Fibroblast of skin of scalp (primary cell): ENCODE results near the gene TRIM54.
"Not testable (repeated sequence)": the region's sequence is repeated elsewhere in the genome, so short reads cannot be mapped to it uniquely, and the experiment has no call there.

Experiments
- DNase-seq: peaks from one replicate; pipeline ENCODE4 v3.0.0-alpha.2; 2013

The TRIM54 gene

DNA sequence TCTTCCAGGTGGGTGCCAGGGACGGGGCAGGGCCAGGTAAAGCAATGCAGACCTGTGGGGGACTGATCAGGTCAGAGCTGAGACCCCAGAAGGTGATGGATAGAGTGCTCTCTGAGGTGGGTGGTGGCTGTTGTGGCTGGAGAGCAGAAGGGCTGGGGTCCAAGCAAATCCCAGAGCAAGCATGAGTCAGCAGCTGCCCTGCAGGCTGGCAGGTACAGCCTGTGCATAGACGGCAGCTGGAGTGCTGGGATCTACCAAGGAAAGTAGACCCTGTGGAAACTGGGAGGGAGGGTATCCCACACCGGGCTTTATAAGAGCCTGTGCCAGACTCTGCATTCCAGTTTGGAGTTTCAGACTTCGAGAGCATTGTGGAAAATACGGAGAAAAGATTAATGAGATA, 663 bp downstream of the TRIM54 start:
- no peak for DNase-seq

DNA sequence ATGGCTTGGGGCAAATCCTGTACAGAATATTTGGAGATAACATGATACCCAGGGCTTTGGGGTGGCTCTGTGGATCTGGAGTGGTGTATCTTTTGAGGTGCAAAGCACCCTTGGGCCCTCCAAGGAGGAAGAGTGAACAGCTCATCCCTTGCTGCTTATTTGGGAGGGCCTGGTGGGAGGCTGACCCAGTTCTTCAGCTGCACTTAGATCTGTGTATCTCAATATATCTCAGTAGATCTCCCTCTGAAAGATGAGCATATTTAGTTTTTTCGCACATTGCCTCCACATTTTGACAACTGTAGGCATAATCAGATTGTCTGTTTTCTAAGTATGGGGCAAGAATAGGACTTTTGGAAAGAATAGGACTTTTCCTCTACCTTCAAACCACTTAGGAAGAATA, 2.8 kb downstream of the TRIM54 start:
- no peak for DNase-seq

DNA sequence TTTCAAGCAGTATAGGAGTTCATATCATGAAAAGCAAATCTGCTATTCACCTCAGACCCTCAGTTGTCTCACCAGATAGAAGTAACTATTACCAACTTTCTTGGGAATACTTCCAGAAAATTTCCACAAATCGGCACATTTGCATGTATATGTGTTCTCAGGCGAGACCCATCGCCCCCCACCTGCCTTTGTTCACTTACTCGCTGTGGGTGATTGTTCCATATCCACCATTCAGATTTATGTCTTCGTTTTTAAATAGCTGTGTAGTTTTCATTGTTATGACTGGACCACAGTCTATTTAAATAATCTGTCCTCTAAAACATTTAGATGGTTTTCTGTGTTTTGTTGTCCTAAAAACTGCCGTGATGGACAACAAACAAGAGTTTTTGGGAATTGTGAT, 3.3 kb downstream of the TRIM54 start:
- DNase-seq: no peak

DNA sequence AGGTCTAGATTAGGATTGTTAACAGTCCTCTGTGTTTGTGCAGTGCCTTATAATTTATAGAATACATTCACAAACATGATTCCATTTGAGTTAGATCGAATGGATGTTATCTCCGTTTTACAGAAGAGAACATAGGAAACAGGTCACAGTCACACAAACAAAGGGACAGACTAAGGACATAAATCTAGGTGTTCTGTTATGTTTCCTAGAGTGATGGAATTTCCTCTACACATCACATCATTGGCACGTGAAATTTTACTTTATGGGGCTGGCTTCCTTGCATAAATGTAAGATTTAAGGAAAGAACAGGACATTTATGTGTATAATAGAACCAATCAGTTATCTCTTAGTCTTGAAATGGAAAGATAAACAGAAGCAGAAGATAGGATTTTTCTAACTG, 6.4 kb downstream of the TRIM54 start:
- no peak for DNase-seq

DNA sequence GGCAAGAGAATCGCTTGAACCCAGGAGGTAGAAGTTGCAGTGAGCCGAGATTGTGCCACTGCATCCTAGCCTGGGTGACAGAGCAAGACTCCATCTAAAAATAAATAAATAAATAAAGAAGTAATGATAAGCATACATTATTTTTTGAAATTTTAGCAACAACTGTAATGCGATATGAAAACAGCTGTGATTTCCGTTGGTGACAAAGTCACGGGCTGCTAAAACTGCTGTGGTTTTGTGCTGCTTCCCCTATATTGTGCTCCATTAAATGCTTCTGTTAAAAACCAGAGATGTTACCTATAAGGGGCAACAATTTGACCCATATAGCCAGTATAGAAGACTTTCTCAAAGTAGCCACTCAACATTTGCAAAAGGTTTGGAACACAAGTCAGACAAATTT, 8.3 kb downstream of the TRIM54 start:
- no peak for DNase-seq

DNA sequence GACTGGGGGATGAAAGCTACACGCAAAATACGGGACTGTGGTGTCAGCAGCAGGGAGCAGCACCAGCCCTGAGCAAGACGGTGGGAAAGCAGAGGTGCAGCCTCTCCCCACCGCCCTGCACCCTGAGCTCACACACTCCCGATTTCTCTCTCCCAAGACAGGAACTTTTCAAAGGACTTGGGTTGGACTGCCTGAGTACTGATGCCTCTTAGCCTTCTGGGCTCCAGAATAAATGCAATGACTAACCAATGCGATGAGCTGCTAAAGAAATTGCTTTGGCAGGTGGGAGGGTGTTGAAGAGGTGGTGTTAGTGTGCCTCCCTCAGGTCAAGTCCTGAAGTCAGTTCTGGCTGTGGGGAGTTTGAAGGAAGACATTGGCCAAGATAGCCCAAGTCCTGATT, 9.6 kb downstream of the TRIM54 start:
- DNase-seq: no peak

DNA sequence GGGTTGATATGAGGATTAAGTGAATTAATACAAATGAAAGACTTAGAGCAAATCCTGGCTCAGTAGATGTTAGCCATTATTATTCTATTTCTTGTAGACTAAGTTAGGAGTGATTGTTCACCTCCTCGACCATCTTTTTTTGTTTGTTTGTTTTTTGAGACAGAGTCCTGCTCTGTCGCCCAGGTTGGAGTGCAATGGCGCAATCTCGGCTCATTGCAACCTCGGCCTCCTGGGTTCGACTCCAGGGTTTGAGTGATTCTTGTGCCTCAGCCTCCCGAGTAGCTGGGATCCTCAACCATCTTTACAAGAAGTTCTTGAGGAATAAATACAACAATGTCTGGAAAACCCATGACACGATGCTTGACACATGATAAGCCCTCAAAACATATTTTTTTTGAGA, 12.7 kb downstream of the TRIM54 start:
- no peak for DNase-seq

DNA sequence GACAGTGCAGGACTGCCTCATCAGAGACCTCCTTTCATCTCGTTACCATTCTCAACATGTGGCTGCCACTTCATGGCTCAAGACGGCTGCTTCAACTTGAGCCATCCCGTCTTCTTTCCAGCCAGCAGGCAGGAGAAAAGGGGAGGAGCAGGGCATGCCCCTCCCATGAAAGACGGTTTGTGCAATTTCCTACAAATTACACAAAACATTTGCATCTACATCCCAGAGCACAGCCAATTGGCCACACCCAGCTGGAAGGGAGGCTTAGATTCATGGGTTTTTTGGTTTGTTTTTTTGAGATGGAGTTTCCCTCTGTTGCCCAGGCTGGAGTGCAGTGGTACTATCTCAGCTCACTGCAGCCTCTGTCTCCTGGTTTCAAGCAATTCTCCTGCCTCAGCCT, 14.3 kb downstream of the TRIM54 start:
- DNase-seq: no peak

DNA sequence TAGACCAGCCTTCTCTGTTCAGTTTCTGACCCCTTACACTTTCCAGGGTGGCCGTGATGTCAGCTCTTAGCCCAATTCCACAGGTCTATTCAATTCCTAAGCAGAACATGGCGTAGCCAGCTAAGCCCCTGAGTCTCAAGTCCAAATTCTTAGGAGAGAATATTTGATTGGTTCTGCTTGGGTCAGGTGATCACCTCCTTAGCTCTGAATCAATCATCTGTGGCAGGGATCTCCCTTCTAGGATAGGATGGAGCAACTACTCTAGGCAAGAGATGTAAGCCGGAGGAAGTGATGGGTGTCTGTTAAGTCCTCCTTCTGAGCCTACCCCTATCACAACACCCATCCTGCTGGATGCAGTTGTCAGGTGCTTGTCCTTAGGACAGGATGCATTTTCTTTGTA, 15.0 kb downstream of the TRIM54 start:
- DNase-seq: no peak

DNA sequence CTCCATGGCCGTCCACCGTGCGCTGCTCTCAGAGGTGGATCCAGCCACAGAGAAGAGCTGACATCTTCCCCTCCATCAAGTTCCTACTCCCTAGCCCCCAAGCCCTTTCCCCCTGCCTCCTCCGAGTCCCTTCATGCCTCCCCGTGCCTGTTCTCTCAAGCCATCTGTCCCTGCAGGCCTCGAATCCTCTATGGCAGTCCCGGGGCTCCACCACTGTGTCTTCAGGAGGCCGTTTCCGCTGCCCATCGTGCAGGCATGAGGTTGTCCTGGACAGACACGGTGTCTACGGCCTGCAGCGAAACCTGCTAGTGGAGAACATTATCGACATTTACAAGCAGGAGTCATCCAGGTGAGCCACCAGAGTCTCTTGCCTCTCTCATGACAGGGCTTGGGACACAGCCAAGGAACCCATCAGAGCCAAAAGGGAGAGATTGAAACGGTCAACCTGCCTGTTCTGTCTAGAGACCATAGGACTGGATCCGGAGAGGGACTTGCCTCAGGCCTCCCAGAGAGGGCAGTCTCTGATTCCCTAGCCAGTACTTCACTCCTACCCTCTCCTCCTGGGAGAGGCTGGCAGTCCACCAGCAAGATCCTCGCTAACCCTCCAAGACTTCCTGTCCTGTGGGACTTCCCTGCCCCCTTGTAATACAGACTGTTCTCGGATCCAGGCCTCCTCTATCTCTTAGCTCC, 16.3 kb downstream of the TRIM54 start:
- DNase-seq: peak; percentile 6

DNA sequence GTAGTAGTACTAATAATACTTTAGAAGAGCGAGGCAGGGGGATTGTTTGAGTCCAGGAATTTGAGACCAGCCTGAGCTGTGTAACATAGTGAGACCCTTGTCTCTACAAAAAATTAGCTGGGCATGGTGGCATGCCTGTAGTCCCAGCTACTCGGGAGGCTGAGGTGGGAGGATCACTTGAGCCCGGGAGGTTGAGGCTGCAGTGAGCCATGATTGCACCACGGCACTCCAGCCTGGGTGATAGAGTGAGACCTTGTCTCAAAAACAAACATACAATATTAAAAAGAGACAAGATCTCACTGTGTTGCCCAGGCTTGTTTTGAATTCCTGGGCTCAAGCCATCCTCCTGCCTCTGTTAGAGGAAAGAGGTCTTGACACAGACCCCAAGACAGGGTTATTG, 18.4 kb downstream of the TRIM54 start:
- not testable (repeated sequence) for DNase-seq

DNA sequence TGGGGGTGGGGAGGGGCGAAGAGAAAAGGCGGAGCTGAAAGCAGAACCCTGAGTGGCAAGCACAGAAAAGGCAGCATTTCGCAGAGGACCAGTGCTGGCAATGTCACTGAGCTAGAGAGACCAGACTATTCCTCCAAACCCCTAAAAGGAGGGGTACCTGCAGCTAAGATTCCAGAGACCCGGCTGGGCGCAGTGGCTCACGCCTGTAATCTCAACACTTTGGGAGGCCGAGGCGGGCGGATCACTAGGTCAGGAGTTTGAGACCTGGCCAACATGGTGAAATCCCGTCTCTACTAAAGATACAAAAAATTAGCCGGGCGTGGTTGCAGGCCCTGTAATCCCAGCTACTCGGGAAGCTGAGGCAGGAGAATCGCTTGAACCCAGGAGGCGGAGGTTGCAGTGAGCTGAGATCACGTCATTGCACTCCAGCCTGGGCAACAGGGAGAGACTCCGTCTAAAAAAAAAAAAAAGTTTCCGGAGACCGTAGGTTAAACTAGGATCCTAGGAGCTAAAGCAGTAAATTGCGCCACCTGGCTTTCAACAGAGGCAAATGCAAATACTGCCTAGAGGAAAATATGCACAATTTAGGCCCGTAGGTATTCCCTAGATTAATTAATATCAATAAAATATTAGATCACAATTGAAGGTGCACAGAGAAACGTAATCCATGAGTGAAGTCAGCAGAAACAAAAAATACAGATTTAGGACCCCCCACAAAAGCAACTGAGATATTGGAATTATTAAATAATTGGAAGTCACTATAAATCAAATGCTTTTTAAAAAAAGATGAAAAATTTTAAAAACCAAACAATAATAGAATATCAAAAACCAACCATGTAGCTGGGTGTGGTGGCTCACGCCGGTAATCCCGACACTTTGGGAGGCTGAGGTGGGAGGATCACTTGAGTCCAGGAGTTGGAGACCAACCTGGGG, 21.1 kb downstream of the TRIM54 start:
- peak; percentile 75 for DNase-seq

DNA sequence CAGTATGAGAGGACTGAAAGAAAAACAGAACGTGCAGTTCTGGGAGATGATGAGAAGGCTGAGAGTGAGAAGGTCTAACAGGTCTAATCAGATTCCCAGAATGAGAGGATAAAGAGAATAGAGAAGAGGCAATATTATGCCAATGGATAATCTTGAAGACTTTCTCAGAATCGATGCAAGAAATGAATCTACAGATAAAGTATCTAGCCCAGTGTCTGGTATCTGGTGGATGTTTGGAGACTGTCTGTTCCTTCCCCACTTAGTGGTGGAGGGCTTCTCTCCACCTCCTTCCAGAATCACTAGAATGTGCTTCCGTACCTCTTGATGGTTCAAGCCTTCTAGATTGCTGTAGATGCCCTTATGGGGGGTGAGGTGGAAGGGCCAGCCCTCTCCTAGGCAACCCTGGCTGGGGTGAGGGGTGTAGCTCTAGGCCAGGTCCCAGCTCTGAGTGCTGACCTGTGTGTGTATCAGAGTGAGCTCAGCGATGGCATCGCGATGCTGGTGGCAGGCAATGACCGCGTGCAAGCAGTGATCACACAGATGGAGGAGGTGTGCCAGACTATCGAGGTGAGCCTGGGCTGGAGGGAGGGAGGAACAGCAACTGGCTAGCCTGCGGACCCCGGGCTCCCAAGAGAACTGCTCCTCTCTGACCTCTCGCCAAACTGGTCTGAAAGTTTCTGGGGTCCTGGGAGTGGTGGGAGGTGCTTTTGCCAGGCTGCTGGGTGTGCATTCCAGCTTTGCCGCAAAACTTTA, 22.4 kb downstream of the TRIM54 start:
- no peak for DNase-seq

DNA sequence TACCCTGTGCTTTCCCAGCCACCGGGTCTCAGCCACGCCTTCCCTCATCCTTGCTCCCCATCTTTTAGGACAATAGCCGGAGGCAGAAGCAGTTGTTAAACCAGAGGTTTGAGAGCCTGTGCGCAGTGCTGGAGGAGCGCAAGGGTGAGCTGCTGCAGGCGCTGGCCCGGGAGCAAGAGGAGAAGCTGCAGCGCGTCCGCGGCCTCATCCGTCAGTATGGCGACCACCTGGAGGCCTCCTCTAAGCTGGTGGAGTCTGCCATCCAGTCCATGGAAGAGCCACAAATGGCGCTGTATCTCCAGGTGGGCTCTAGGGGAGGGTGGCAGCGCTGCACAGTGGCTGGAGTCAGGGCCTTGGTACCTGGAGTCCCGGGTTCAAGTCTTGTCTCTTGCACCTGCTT, 23.3 kb downstream of the TRIM54 start:
- no peak for DNase-seq

DNA sequence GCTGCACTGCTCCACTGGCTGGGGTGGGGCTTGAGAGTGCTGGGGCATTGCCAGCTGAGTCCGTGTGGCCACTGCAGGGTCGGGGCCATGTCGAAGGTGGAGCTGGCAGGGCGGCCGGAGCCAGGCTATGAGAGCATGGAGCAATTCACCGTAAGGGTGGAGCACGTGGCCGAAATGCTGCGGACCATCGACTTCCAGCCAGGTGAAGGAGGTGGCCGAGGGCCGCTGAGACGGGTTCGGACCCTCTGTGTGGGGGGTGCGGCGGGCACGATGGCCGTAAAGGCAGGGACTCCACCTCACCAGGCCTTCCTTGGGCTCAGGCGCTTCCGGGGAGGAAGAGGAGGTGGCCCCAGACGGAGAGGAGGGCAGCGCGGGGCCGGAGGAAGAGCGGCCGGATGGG, 23.9 kb downstream of the TRIM54 start:
- DNase-seq: no peak

DNA sequence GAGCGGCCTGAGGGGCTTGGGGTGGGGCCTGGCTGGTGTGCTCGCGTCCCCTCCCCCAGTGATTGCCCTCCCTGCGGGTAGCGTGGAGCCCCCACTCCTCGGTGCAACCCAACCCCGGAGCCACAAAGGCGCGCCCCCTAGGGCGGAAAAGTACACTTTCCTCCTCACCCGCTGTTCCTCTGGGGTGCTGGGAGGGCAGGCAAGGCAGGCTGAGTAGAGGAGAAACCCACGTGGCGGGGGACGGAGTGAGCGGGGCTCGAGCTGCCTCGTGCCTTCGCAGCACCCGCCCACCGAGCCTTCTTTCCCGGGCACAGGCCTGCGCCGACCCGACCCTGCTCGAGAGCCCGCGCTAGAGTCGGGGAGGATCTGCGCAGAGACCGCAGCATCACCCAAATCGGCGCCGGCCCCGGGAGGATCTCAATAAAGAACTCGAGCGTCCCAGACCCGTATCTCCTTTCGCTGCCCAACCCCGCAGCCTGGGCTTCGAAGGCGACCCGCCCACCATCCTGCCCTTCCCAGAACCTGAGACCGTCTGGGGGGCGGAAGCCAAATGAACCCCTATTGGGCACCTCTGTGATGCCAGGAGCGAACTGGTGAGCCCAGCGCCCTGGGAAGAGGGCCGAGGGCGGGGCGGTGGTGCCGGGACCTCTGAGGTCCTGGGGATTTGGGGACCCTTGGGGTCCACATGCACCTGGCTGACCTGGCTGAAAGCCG, 24.5 kb downstream of the TRIM54 start:
- peak; percentile 8 for DNase-seq

DNA sequence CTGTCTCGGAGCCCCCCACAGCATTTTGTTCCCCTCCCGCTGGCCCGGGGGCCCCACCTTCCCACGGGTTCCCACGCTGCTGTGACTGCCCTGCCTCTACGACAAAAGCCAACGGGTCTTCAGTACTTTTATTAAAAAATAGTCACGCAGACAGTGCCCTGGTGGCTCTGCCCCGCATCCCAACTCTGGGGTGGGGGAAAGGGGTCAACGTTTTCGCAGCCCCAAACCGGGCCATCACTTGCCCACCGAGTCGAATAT, 25.0 kb downstream of the TRIM54 start:
- no peak for DNase-seq

DNA sequence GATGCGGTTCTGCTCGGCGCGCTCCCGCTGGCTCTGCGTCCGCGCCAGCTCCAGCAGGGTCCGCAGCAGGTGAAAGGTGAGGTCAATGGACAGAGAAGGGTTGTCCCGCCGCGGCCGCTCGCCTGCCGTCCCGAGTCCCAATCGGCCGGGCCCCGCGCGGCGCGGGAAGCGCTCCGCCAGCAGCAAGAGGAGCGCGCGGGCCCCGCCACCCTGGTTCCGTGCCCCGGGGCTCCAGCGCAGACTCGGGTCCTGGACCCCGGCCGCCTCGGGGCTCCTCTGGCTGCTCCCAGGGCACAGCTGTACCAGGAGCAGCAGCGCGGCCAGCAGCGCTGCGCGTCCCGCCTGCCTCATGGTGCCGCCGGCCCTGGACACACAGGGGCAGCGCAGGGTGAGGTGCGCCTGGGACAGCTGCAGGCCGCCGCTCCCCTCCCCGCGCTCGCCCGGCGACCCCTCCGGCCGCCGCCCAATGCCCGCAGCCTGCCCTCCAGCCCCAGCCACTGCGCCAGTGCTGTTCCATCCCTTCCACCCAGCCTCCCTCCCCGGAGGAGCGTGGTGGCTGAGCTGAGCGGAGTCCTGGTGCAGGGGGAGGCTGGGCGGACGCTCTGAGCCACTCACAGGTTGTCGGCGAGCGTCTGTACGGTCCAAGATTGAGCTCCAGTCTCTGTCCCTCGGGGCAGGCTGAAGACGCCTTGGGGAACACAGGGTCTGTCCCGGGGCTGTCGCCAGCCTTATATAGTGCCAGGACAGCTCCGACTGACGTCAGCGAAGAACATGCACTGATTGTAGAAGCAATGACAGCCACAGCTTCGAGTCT, 25.5 kb downstream of the TRIM54 start:
- DNase-seq: peak; percentile 6

DNA sequence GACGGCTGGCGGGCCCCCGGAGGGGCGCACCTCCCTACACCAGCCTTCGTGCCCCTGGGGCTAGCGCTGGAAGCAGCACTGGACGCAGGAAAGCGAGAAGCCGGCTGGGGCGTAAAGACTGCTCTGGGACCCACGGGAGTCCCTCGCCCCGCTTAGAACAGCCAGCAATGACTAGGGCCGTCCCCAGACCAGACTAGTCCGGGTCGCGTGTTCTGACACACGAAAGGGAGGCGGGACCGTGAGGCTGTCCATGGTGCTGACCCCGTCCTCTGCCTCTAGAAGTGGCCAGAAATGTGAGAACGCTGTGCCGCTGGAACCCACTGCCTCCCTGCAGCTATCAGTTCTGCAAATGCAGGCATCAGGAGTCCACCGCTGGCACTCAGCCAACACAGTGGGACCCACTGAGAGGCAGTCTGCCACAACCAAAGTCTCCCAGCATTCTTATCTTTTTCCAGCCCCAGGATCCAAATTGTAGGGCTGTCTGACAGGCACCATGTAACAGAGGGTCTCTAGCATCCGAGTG, 26.2 kb downstream of the TRIM54 start, which contains the start of gene UCN:
UCN (minus strand) TSS at position 87 of the 523 bp plus-strand sequence. CDS start 550 bp downstream, outside the sequence.
- peak; percentile 39 for DNase-seq

DNA sequence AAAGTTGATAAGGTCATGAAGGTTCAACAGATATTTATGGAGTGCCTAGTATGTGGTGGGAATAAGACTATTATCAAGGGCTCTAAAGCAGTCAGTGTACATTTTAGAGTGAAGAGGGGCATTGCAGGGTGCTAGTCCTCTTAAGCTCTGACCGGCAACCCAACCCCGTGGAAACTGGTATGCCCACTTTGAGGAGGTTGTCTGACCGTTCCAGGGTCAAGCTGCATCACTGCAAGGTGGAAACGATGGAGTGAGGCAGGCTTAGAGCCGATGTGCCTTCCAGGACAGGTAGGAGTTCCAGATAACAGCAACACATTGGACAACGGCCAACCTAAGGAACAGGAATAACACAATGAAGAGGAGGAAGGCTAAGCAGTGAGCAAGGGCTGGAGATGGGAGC, 27.4 kb downstream of the TRIM54 start:
- no peak for DNase-seq

DNA sequence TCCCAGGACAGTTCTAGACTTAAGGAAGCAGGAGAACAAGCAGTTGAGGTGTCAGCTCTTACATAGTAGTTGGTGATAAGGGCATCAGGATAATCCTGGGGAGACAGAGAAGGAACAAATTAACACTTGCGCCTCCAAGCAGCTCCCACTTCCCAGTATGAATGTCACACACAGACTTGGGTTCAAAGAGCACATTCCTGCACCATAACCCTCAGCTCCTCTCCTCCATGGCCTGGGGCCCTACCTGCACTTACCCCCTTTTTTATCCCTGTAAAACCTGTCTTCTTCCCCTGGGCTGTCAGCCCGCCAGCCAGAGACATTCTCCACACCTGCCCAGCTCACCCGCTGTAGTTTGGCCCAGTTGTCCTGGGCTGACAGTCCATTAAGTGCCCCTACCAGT, 29.9 kb downstream of the TRIM54 start:
- no peak for DNase-seq
